CD4-positive, CD25-positive, alpha-beta regulatory T cell (primary cell): ENCODE results near the gene KCNK10. TPM values are rescaled to one million over a fixed set of nuclear protein-coding genes. Genes with fewer than 3 reads are reported as not detected.

Source experiments
- ATAC-seq, 2 donors: fragments of 150-1000 bp; cut with Tn5 transposase; one replicate each; pipeline ENCODE4 v1.10.0; 2021; ENCODE audit warnings: low read depth in 2 of 2, moderate number of reproducible peaks in 2 of 2, moderate library complexity in 1 of 2
- DNase-seq, 3 donors: peaks; one replicate each; pipeline versions ENCODE4 v3.0.0 to v3.0.0-alpha.2; 2012 to 2022; ENCODE audit warnings: mixed read lengths in 1 of 3
- H3K27ac ChIP-seq: one replicate; pipeline ENCODE4 v1.7.0; 2013; ENCODE audit warnings: mild to moderate bottlenecking, low read length; ENCODE audit not compliant: insufficient read depth, poor library complexity, severe bottlenecking
- H3K27me3 ChIP-seq: one replicate; pipeline ENCODE4 v1.7.0; 2013; ENCODE audit warnings: low read length; ENCODE audit not compliant: control insufficient read depth, insufficient read depth
- H3K36me3 ChIP-seq: one replicate; pipeline ENCODE4 v1.7.0; 2013; ENCODE audit warnings: mild to moderate bottlenecking, low read length, moderate library complexity; ENCODE audit not compliant: control insufficient read depth, insufficient read depth
- H3K4me1 ChIP-seq: 2 replicates; pipeline ENCODE4 v1.7.0; 2013; ENCODE audit warnings: mild to moderate bottlenecking, low read length; ENCODE audit not compliant: insufficient read depth, control insufficient read depth, poor library complexity, severe bottlenecking
- H3K4me3 ChIP-seq: one replicate; pipeline ENCODE4 v1.7.0; 2013; ENCODE audit warnings: low read depth, mild to moderate bottlenecking, low read length, moderate library complexity
- H3K9me3 ChIP-seq, 2 experiments: 1 replicate in 1 of 2; 2 replicates in 1 of 2; pipeline ENCODE4 v1.7.0; 2013; ENCODE audit warnings: low read length in 2 of 2, mild to moderate bottlenecking in 1 of 2, moderate library complexity in 1 of 2; ENCODE audit not compliant: control insufficient read depth in 2 of 2
- H3K27ac Mint-ChIP-seq, 3 donors: one replicate each; pipeline ENCODE4 v1.8.0; 2020 to 2022; ENCODE audit warnings: mild to moderate bottlenecking in 3 of 3, mixed read lengths in 3 of 3, moderate library complexity in 2 of 3
- H3K27me3 Mint-ChIP-seq: one replicate; pipeline ENCODE4 v1.8.0; 2022; ENCODE audit warnings: mild to moderate bottlenecking, mixed read lengths
- H3K36me3 Mint-ChIP-seq: one replicate; pipeline ENCODE4 v1.8.0; 2020; ENCODE audit warnings: mixed read lengths
- H3K4me1 Mint-ChIP-seq, 4 donors: one replicate each; pipeline ENCODE4 v1.8.0; 2020 to 2022; ENCODE audit warnings: mixed read lengths in 4 of 4, mild to moderate bottlenecking in 1 of 4
- H3K4me3 Mint-ChIP-seq, 4 donors: one replicate each; pipeline ENCODE4 v1.8.0; 2020 to 2022; ENCODE audit warnings: mild to moderate bottlenecking in 4 of 4, mixed read lengths in 4 of 4, moderate library complexity in 3 of 4
- H3K9me3 Mint-ChIP-seq, 7 donors: one replicate each; pipeline ENCODE4 v1.8.0; 2020 to 2022; ENCODE audit warnings: mixed read lengths in 7 of 7, mild to moderate bottlenecking in 3 of 7, moderate library complexity in 2 of 7
- polyA plus RNA-seq, 4 donors: library from polyadenylated mRNA; unstranded; fragments of 300-500 nt; fragmentation: Illumina TruSeq; gene quantifications; one replicate each; pipeline ENCODE4 v1.2.3, GENCODE V29; 2021
- total RNA-seq: library from RNA; stranded (reverse); gene quantifications from one replicate; pipeline ENCODE4 v1.2.3, GENCODE V29; 2022

The KCNK10 gene
- total and polyA plus RNA-seq, 5 donors from 2014 or later, result not detected

DNA sequence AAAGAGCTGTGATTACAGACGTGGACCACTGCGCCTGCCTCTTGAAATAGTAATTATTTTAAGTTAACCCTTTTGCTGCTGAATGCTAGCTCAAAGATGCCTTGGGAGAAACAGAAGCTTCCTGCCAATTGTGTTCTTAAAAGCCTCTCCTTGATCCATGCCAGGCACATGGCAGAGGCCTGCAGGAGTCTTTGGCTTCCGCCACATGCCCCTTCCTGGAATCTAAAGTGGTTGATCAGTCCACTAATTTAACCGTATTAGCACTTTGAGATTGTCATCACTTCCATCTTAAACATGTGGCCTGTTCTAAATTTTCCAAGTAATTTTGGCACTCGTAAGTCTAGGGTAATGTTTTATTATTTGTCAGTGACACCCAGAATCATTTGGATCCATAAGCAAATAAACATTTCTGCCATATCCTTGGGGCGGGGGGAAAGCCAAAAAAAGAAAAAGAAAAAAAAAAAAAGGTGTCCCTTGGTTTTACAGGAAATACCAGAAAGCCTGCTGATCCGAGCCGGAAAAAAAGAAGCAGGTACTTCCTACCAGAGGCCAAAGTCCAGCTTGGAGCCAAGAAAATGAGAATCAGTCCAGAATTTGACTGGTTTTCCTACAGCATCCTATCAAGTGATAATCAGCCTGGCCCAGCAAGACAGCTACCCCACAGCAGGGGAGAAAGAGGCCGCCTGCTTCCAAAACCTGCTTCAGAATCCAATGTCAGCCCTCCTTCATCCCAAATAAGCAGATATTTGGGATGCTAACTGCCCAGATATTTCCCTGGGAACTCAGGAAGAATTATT lies 104.8 kb downstream of the KCNK10 start:
- Mint-ChIP-seq H3K36me3 (no peaks in the 10 kb centered on the region), H3K9me3 (peaks cover 0 to 23% (median 6%) of the 10 kb centered on the region in 7 donors), H3K27ac (no peak overlapping the region), H3K27me3 (no peaks in the 10 kb centered on the region), H3K4me1 (no peaks in the 10 kb centered on the region), H3K4me3 (no peak overlapping the region)
- DNase-seq, result no peak
- no peak for ATAC-seq
- Histone ChIP-seq H3K4me1 (no peaks in the 10 kb centered on the region), H3K4me3 (no peak overlapping the region), H3K27ac (no peak overlapping the region), H3K27me3 (no peaks in the 10 kb centered on the region), H3K36me3 (no peaks in the 10 kb centered on the region), H3K9me3 (peaks cover 0 to 4% of the 10 kb centered on the region in 2 experiments)

DNA sequence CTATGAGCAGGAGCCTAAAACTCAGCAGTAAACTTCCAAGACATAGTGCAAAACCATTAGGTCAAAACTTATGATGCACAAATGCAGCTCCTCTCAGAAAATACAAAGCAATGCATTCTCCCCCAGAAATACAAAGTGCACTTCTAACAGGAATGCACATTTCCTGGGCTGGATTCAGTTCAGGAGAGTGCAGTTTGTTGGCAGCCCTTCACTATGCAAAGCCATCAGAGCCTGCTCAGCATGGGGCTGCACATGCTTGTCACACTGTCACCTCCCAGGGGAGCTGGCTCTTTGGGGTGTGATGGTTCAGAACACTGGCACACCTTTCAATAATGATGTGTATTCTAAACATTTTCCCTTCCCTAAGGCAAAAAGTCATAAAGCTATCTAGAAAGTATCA lies 110.4 kb downstream of the KCNK10 start:
- no peak for ATAC-seq
- Histone ChIP-seq H3K27ac (no peak overlapping the region), H3K9me3 (no peaks in the 10 kb centered on the region), H3K27me3 (peaks cover 3% of the 10 kb centered on the region), H3K36me3 (no peaks in the 10 kb centered on the region), H3K4me1 (no peaks in the 10 kb centered on the region), H3K4me3 (no peak overlapping the region)
- no peak overlapping the region for H3K27ac Mint-ChIP-seq
- no peak overlapping the region for H3K4me3 Mint-ChIP-seq
- no peaks in the 10 kb centered on the region for H3K4me1 Mint-ChIP-seq
- H3K36me3 Mint-ChIP-seq, result no peaks in the 10 kb centered on the region
- peaks cover 1% of the 10 kb centered on the region for H3K27me3 Mint-ChIP-seq
- H3K9me3 Mint-ChIP-seq, result no peaks in the 10 kb centered on the region
- no peak for DNase-seq

DNA sequence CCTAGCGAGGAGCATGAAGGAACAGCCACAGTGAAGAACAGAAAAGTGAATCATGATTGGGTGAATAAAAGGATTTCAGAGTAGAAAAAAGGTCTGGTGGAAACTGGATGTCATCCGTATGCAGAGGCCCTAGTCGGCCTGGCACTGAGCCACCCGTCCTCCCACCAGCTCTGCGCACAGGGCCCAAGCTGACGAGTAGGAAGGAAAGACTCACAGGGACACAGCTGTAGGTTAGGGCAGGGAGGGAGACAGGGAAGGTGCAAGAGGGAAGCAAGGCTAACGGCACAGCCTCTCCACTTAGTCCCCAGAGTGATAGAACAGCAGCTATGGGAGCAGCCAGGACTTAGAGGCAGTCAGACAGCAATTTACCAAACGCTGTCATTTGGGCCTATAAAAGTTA lies 112.6 kb downstream of the KCNK10 start:
- peak overlapping the region in 1 of 3 donors; percentile 43 for H3K27ac Mint-ChIP-seq
- H3K4me3 Mint-ChIP-seq, result no peak overlapping the region
- no peaks in the 10 kb centered on the region for H3K9me3 ChIP-seq
- H3K4me3 ChIP-seq, result no peak overlapping the region
- no peak overlapping the region for H3K27ac ChIP-seq
- H3K36me3 Mint-ChIP-seq, result no peaks in the 10 kb centered on the region
- DNase-seq (no peak), ATAC-seq (no peak)
- H3K4me1 ChIP-seq, result no peaks in the 10 kb centered on the region
- H3K4me1 Mint-ChIP-seq, result no peaks in the 10 kb centered on the region
- peaks cover 4% of the 10 kb centered on the region for H3K27me3 Mint-ChIP-seq
- H3K9me3 Mint-ChIP-seq, result no peaks in the 10 kb centered on the region
- peaks cover 3% of the 10 kb centered on the region for H3K27me3 ChIP-seq
- no peaks in the 10 kb centered on the region for H3K36me3 ChIP-seq

DNA sequence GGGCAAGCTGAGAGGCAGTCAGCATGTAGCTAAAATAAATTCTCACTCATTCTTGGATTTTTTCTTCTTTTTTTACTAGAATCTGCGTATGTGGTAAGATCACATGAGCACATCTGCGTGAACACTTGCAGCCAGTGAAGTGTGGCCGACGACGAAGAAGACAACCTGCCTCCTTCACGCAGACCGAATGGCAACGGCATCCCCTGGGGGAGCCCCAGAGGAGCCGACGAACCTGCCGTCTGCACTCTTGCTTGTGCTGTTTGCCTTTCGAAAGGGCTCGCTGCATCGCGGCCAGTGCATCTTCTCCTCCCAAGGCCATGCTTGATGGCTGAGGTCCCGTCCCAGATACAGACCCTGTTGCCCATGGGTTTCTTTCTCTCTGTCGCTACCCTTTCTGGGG lies 113.8 kb downstream of the KCNK10 start:
- DNase-seq, result no peak
- Histone ChIP-seq H3K9me3 (no peaks in the 10 kb centered on the region), H3K27me3 (peaks cover 6% of the 10 kb centered on the region), H3K36me3 (no peaks in the 10 kb centered on the region), H3K4me3 (no peak overlapping the region), H3K4me1 (no peaks in the 10 kb centered on the region), H3K27ac (no peak overlapping the region)
- H3K4me3 Mint-ChIP-seq, result no peak overlapping the region
- H3K9me3 Mint-ChIP-seq, result no peaks in the 10 kb centered on the region
- ATAC-seq, result no peak
- no peaks in the 10 kb centered on the region for H3K36me3 Mint-ChIP-seq
- H3K27me3 Mint-ChIP-seq, result peaks cover 4% of the 10 kb centered on the region
- H3K4me1 Mint-ChIP-seq, result no peaks in the 10 kb centered on the region
- H3K27ac Mint-ChIP-seq, result no peak overlapping the region

DNA sequence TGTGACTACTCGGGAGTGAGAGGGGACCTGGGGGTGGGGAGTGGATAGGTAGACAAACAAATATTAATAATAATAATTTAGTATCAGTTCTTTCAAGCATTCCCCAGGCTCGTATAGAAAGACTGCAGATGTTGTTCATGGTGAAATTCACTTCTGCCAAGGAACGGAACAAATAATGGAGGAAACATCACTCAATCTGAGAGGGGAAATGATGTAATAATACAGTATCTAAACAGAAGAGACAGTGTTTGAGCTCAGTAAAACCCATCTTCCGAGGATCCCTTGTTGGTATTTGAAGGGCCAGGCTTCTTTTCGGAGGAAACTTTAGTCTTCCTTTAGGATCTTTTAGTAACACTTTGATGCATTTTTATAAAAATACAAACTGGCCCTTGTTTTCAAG lies 114.2 kb downstream of the KCNK10 start:
- no peaks in the 10 kb centered on the region for H3K4me1 ChIP-seq
- no peaks in the 10 kb centered on the region for H3K9me3 ChIP-seq
- no peak overlapping the region for H3K4me3 ChIP-seq
- H3K27me3 ChIP-seq, result peaks cover 6% of the 10 kb centered on the region
- no peaks in the 10 kb centered on the region for H3K9me3 Mint-ChIP-seq
- H3K27me3 Mint-ChIP-seq, result peaks cover 4% of the 10 kb centered on the region
- no peaks in the 10 kb centered on the region for H3K36me3 Mint-ChIP-seq
- no peak overlapping the region for H3K27ac ChIP-seq
- H3K36me3 ChIP-seq, result no peaks in the 10 kb centered on the region
- H3K4me3 Mint-ChIP-seq, result no peak overlapping the region
- no peak overlapping the region for H3K27ac Mint-ChIP-seq
- ATAC-seq (no peak), DNase-seq (no peak)
- H3K4me1 Mint-ChIP-seq, result no peaks in the 10 kb centered on the region

DNA sequence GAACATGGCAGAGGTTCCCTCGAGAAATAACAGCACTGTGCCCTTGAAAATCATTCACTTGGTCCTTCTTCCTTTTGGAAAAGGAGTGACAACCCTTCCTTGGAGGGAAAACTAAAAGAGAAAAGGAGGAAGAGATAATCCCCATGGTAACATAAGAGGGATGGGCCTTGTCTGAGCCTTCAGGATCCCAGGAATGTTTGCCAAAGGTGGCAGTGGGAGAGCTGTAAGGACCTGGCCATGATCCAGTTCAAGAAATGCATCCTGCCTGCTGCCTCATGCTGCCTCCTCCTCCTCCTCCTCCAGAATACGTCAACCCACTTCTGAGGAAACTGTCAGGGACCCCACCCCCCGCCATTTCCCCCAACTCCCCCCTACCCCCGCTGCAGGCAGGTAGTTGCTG lies 118.8 kb downstream of the KCNK10 start:
- peaks cover 3% of the 10 kb centered on the region for H3K27me3 ChIP-seq
- DNase-seq (no peak), ATAC-seq (no peak)
- no peaks in the 10 kb centered on the region for H3K9me3 ChIP-seq
- Mint-ChIP-seq H3K36me3 (no peaks in the 10 kb centered on the region), H3K9me3 (peaks cover 0 to 1% (median 0%) of the 10 kb centered on the region in 7 donors), H3K27me3 (peaks cover 4% of the 10 kb centered on the region), H3K4me3 (no peak overlapping the region), H3K4me1 (no peaks in the 10 kb centered on the region), H3K27ac (no peak overlapping the region)
- no peak overlapping the region for H3K27ac ChIP-seq
- H3K4me3 ChIP-seq, result no peak overlapping the region
- H3K36me3 ChIP-seq, result no peaks in the 10 kb centered on the region
- no peaks in the 10 kb centered on the region for H3K4me1 ChIP-seq

DNA sequence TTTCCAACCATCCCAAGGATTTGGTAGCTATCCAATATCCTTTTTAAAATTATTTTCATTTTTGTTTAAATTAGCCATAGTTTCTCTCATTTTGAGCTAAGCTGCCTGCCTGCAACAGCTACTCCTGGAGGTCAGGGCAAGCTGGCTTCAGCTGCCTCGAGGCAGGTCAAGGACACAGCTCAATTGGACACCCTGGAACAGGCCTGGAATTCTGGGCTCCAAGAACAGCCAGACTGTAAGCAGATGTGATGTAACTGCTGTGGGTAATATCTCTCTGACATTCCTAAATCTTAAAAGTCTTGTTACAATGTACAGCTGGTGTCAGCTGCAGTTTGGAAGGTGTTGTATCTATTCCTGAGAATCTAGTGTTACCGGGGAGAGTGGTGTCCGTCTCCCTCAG lies 119.8 kb downstream of the KCNK10 start:
- peaks cover 8% of the 10 kb centered on the region for H3K27me3 Mint-ChIP-seq
- H3K36me3 ChIP-seq, result no peaks in the 10 kb centered on the region
- H3K36me3 Mint-ChIP-seq, result no peaks in the 10 kb centered on the region
- DNase-seq (no peak), ATAC-seq (no peak)
- peaks cover 0 to 1% (median 0%) of the 10 kb centered on the region in 7 donors for H3K9me3 Mint-ChIP-seq
- H3K9me3 ChIP-seq, result no peaks in the 10 kb centered on the region
- H3K4me3 ChIP-seq, result no peak overlapping the region
- no peak overlapping the region for H3K27ac Mint-ChIP-seq
- peaks cover 3% of the 10 kb centered on the region for H3K27me3 ChIP-seq
- no peaks in the 10 kb centered on the region for H3K4me1 Mint-ChIP-seq
- H3K4me3 Mint-ChIP-seq, result no peak overlapping the region
- H3K4me1 ChIP-seq, result no peaks in the 10 kb centered on the region
- no peak overlapping the region for H3K27ac ChIP-seq

DNA sequence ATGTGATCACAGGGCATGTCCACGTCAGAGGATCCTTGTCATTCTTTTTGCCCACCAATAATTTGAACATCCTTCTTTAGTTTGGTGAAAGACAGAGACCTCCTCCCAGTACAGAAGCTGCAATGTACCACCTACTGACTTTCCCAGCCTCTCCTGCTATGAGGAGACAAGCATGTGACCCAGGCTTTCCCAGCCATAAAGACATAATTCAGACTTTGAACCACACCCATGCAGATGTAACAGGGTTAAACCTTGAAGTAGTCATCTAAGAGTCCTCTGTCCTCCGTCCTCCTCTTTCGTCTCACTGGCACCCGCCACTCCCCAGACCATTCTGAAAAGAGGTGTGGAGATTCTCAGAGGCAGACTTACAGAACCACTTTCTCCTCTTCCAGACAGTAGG lies 120.8 kb downstream of the KCNK10 start:
- peaks cover 11% of the 10 kb centered on the region for H3K27me3 Mint-ChIP-seq
- H3K9me3 Mint-ChIP-seq, result peaks cover 0 to 1% (median 0%) of the 10 kb centered on the region in 7 donors
- ATAC-seq (no peak), DNase-seq (no peak)
- no peak overlapping the region for H3K27ac Mint-ChIP-seq
- no peak overlapping the region for H3K4me3 ChIP-seq
- H3K27me3 ChIP-seq, result peaks cover 6% of the 10 kb centered on the region
- no peaks in the 10 kb centered on the region for H3K36me3 Mint-ChIP-seq
- no peak overlapping the region for H3K27ac ChIP-seq
- no peaks in the 10 kb centered on the region for H3K4me1 ChIP-seq
- no peaks in the 10 kb centered on the region for H3K36me3 ChIP-seq
- H3K4me3 Mint-ChIP-seq, result no peak overlapping the region
- H3K4me1 Mint-ChIP-seq, result no peaks in the 10 kb centered on the region
- H3K9me3 ChIP-seq, result no peaks in the 10 kb centered on the region
